ENCODE results near the gene IL37.

IL37 gene

GRCh38 chr2:112881217-112881985, 29.6 kb upstream of the IL37 start:
- Histone ChIP-seq H4K8ac (ENCODE audit: low read depth, low read length) (no peak overlapping the region), H3K79me2 (ENCODE audit: control insufficient read depth, insufficient read depth, low read length, poor library complexity) (no peaks in the 10 kb centered on the region), H2BK5ac (ENCODE audit: low read depth, low read length, poor library complexity) (no peak overlapping the region), H4K91ac (ENCODE audit: low read depth, low read length) (no peak overlapping the region), H3K9me3 (ENCODE audit: insufficient read depth, low read depth, low read length) (peaks cover 4% of the 10 kb centered on the region), H3K27me3 (ENCODE audit: insufficient read depth, low read length) (no peaks in the 10 kb centered on the region), H3K23ac (ENCODE audit: low read length) (no peak overlapping the region), H3K4me1 (ENCODE audit: control insufficient read depth in 1 of 2, insufficient read depth in 2 of 2, low read length in 2 of 2) (no peaks in the 10 kb centered on the region), H3K18ac (ENCODE audit: low read length) (no peak overlapping the region), H2AK5ac (ENCODE audit: low read length) (no peak overlapping the region), H3K9ac (ENCODE audit: low read length) (no peak overlapping the region), H2BK120ac (ENCODE audit: insufficient read depth, low read length, poor library complexity) (no peak overlapping the region), H3K4me2 (ENCODE audit: low read length) (no peak overlapping the region), H2AFZ (ENCODE audit: insufficient read depth, low read length, poor library complexity) (no peak overlapping the region), H3K27ac (ENCODE audit: low read depth, low read length) (no peak overlapping the region), H3K36me3 (ENCODE audit: control insufficient read depth in 1 of 2, insufficient read depth in 2 of 2, low read length in 2 of 2) (no peaks in the 10 kb centered on the region), H3K4ac (ENCODE audit: low read depth, low read length) (no peak overlapping the region), H3K79me1 (ENCODE audit: low read length) (no peaks in the 10 kb centered on the region), H4K12ac (ENCODE audit: low read depth, low read length) (no peak overlapping the region), H3K14ac (ENCODE audit: low read length) (no peak overlapping the region), H2BK12ac (ENCODE audit: low read length) (no peak overlapping the region), H3K4me3 (ENCODE audit: low read depth, low read length) (no peak overlapping the region)
- no CpG with 5 or more reads among the region's 5 CpGs for WGBS (ENCODE audit: extremely low coverage, insufficient coverage, insufficient read length)
- peak; percentile 68 to 71 for DNase-seq

- Histone ChIP-seq H3K27ac (ENCODE audit: low read depth, low read length) (no peak overlapping the region), H2AFZ (ENCODE audit: insufficient read depth, low read length, poor library complexity) (no peak overlapping the region), H3K9ac (ENCODE audit: low read length) (no peak overlapping the region), H2AK5ac (ENCODE audit: low read length) (no peak overlapping the region), H3K9me3 (ENCODE audit: insufficient read depth, low read depth, low read length) (peaks cover 4% of the 10 kb centered on the region), H4K91ac (ENCODE audit: low read depth, low read length) (no peak overlapping the region), H2BK5ac (ENCODE audit: low read depth, low read length, poor library complexity) (no peak overlapping the region), H4K12ac (ENCODE audit: low read depth, low read length) (no peak overlapping the region), H3K4me3 (ENCODE audit: low read depth, low read length) (no peak overlapping the region), H3K23ac (ENCODE audit: low read length) (no peak overlapping the region), H3K4me1 (ENCODE audit: control insufficient read depth in 1 of 2, insufficient read depth in 2 of 2, low read length in 2 of 2) (no peaks in the 10 kb centered on the region), H3K36me3 (ENCODE audit: control insufficient read depth in 1 of 2, insufficient read depth in 2 of 2, low read length in 2 of 2) (no peaks in the 10 kb centered on the region), H3K18ac (ENCODE audit: low read length) (no peak overlapping the region), H4K8ac (ENCODE audit: low read depth, low read length) (no peak overlapping the region), H3K4ac (ENCODE audit: low read depth, low read length) (no peak overlapping the region), H3K14ac (ENCODE audit: low read length) (no peak overlapping the region), H3K4me2 (ENCODE audit: low read length) (no peak overlapping the region), H2BK120ac (ENCODE audit: insufficient read depth, low read length, poor library complexity) (no peak overlapping the region), H3K79me1 (ENCODE audit: low read length) (no peaks in the 10 kb centered on the region), H2BK12ac (ENCODE audit: low read length) (no peak overlapping the region), H3K79me2 (ENCODE audit: control insufficient read depth, insufficient read depth, low read length, poor library complexity) (no peaks in the 10 kb centered on the region), H3K27me3 (ENCODE audit: insufficient read depth, low read length) (no peaks in the 10 kb centered on the region)
- DNase-seq: no peak
- WGBS (ENCODE audit: extremely low coverage, insufficient coverage, insufficient read length): no CpG with 5 or more reads among the region's 2 CpGs
Measured at GRCh38 chr2:112883669-112884068, 27.3 kb upstream of the IL37 start.

GRCh38 chr2:112884869-112885505, 26.0 kb upstream of the IL37 start:
- no peaks in the 10 kb centered on the region for H3K27me3 ChIP-seq (ENCODE audit: insufficient read depth, low read length)

GRCh38 chr2:112885506-112885902, 25.5 kb upstream of the IL37 start:
- H2AK5ac ChIP-seq (ENCODE audit: low read length): no peak overlapping the region
- H4K8ac ChIP-seq (ENCODE audit: low read depth, low read length): no peak overlapping the region
- H3K18ac ChIP-seq (ENCODE audit: low read length): no peak overlapping the region
- no peaks in the 10 kb centered on the region for H3K36me3 ChIP-seq (ENCODE audit: control insufficient read depth in 1 of 2, insufficient read depth in 2 of 2, low read length in 2 of 2)
- no peak overlapping the region for H2AFZ ChIP-seq (ENCODE audit: insufficient read depth, low read length, poor library complexity)
- H3K79me1 ChIP-seq (ENCODE audit: low read length): no peaks in the 10 kb centered on the region
- H3K27me3 ChIP-seq (ENCODE audit: insufficient read depth, low read length): no peaks in the 10 kb centered on the region
- H3K4me2 ChIP-seq (ENCODE audit: low read length): no peak overlapping the region
- DNase-seq: peak in 1 of 2 donors; percentile 33
- no peak overlapping the region for H3K14ac ChIP-seq (ENCODE audit: low read length)
- H3K27ac ChIP-seq (ENCODE audit: low read depth, low read length): no peak overlapping the region
- no peak overlapping the region for H4K91ac ChIP-seq (ENCODE audit: low read depth, low read length)
- no peak overlapping the region for H3K4ac ChIP-seq (ENCODE audit: low read depth, low read length)
- no peak overlapping the region for H3K4me3 ChIP-seq (ENCODE audit: low read depth, low read length)
- H3K79me2 ChIP-seq (ENCODE audit: control insufficient read depth, insufficient read depth, low read length, poor library complexity): no peaks in the 10 kb centered on the region
- H3K9me3 ChIP-seq (ENCODE audit: insufficient read depth, low read depth, low read length): peaks cover 3% of the 10 kb centered on the region
- WGBS (ENCODE audit: extremely low coverage, insufficient coverage, insufficient read length): no CpG with 5 or more reads among the region's 4 CpGs
- no peaks in the 10 kb centered on the region for H3K4me1 ChIP-seq (ENCODE audit: control insufficient read depth in 1 of 2, insufficient read depth in 2 of 2, low read length in 2 of 2)
- no peak overlapping the region for H4K12ac ChIP-seq (ENCODE audit: low read depth, low read length)
- no peak overlapping the region for H3K9ac ChIP-seq (ENCODE audit: low read length)
- H2BK120ac ChIP-seq (ENCODE audit: insufficient read depth, low read length, poor library complexity): no peak overlapping the region
- H2BK5ac ChIP-seq (ENCODE audit: low read depth, low read length, poor library complexity): no peak overlapping the region
- no peak overlapping the region for H2BK12ac ChIP-seq (ENCODE audit: low read length)
- H3K23ac ChIP-seq (ENCODE audit: low read length): no peak overlapping the region

More at GRCh38 chr2:112884869-112885505, 26.0 kb upstream of the IL37 start:
- H2BK12ac ChIP-seq (ENCODE audit: low read length): no peak overlapping the region
- no peaks in the 10 kb centered on the region for H3K4me1 ChIP-seq (ENCODE audit: control insufficient read depth in 1 of 2, insufficient read depth in 2 of 2, low read length in 2 of 2)
- H3K14ac ChIP-seq (ENCODE audit: low read length): no peak overlapping the region
- H3K9me3 ChIP-seq (ENCODE audit: insufficient read depth, low read depth, low read length): peaks cover 2% of the 10 kb centered on the region
- no peak overlapping the region for H3K4me3 ChIP-seq (ENCODE audit: low read depth, low read length)
- no CpG with 5 or more reads among the region's 6 CpGs for WGBS (ENCODE audit: extremely low coverage, insufficient coverage, insufficient read length)
- no peak overlapping the region for H2BK120ac ChIP-seq (ENCODE audit: insufficient read depth, low read length, poor library complexity)
- H3K23ac ChIP-seq (ENCODE audit: low read length): no peak overlapping the region
- no peak overlapping the region for H4K91ac ChIP-seq (ENCODE audit: low read depth, low read length)
- no peak overlapping the region for H3K27ac ChIP-seq (ENCODE audit: low read depth, low read length)
- H2BK5ac ChIP-seq (ENCODE audit: low read depth, low read length, poor library complexity): no peak overlapping the region
- H3K18ac ChIP-seq (ENCODE audit: low read length): no peak overlapping the region
- H3K4me2 ChIP-seq (ENCODE audit: low read length): no peak overlapping the region
- no peak overlapping the region for H4K12ac ChIP-seq (ENCODE audit: low read depth, low read length)
- no peaks in the 10 kb centered on the region for H3K79me2 ChIP-seq (ENCODE audit: control insufficient read depth, insufficient read depth, low read length, poor library complexity)
- H3K4ac ChIP-seq (ENCODE audit: low read depth, low read length): no peak overlapping the region
- H4K8ac ChIP-seq (ENCODE audit: low read depth, low read length): no peak overlapping the region
- no peaks in the 10 kb centered on the region for H3K36me3 ChIP-seq (ENCODE audit: control insufficient read depth in 1 of 2, insufficient read depth in 2 of 2, low read length in 2 of 2)
- peak; percentile 57 to 93 for DNase-seq
- H2AK5ac ChIP-seq (ENCODE audit: low read length): no peak overlapping the region
- no peak overlapping the region for H3K9ac ChIP-seq (ENCODE audit: low read length)
- H2AFZ ChIP-seq (ENCODE audit: insufficient read depth, low read length, poor library complexity): no peak overlapping the region
- H3K79me1 ChIP-seq (ENCODE audit: low read length): no peaks in the 10 kb centered on the region

Measured in trophoblast cell (in vitro differentiated cells and primary cell).